ENCODE data around the gene CDHR3. TPM values are rescaled to one million over a fixed set of nuclear protein-coding genes. Genes with fewer than 3 reads are reported as not detected.

The CDHR3 gene
- total and polyA plus RNA-seq, 2 donors (not counting 3 experiments of a cell fraction or from before 2014, with no cell fraction given) = 0.46 to 2.3 TPM

DNA sequence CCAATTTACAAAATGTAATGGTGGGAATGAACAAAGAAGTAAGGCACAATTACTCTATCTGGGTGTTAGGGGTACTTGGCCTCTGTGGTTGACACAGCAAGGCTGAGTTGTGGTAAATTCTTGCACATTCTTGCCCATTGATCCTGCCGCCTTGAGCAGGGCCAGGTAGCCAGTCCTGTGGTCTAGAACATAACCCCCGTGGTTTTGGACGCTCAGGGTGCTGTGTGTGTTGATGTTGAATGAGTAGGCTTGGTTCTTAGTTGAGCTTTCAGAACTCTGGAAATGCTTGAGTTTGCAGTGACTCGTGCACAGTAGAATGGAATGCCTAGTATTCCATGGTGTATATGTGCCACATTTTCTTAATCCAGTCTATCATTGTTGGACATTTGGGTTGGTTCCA is 42.3 kb upstream of the CDHR3 start:
- intact Hi-C loops (cut with micrococcal nuclease) (no loop called here), dilution Hi-C loops (cut with MboI; ENCODE audit: extremely low pct_ligation_motif_present, low sequenced_read_pairs) (no loop called here)
- Histone ChIP-seq H3K4me3 (replicated peaks in 1 of 3; ENCODE audit: insufficient read depth in 1 of 3, low read depth in 1 of 3, low read length in 3 of 3) (no peak overlapping the region), H3K27ac (ENCODE audit: insufficient read depth, low read depth, low read length) (no peak overlapping the region), H3K4me1 (ENCODE audit: control insufficient read depth, extremely low read depth, insufficient read depth, low read length) (no peaks in the 10 kb centered on the region), H3K27me3 (ENCODE audit: control insufficient read depth in 2 of 2, insufficient read depth in 2 of 2, low read length in 2 of 2) (no peaks in the 10 kb centered on the region), H2AFZ (ENCODE audit: low read depth, low read length) (no peak overlapping the region), H3K9me1 (replicated peaks; ENCODE audit: control insufficient read depth, extremely low read depth, insufficient read depth, low read length) (no peaks in the 10 kb centered on the region), H3K4me2 (ENCODE audit: insufficient read depth, low read length) (no peak overlapping the region), H3K79me2 (ENCODE audit: control insufficient read depth, insufficient read depth, low read length) (no peaks in the 10 kb centered on the region), H3K36me3 (ENCODE audit: control insufficient read depth in 2 of 2, extremely low read depth in 1 of 2, insufficient read depth in 2 of 2, low read length in 2 of 2) (no peaks in the 10 kb centered on the region), H3K9ac (replicated peaks; ENCODE audit: extremely low read depth, insufficient read depth, low read length) (no peak overlapping the region), H3K9me3 (replicated peaks; ENCODE audit: control insufficient read depth, insufficient read depth, low read length) (no peaks in the 10 kb centered on the region), H4K20me1 (replicated peaks; ENCODE audit: control insufficient read depth, extremely low read depth, insufficient read depth, low read length) (no peaks in the 10 kb centered on the region)
- FAIRE-seq (no peak), DNase-seq (ENCODE audit: low read depth, low spot score) (no peak)
- POLR2A ChIA-PET = no interaction called here
- no TSS peak for BruUV-seq (replicated peaks)
- no peak for TF ChIP-seq MAX (IDR thresholded peaks at IDR 0.05; ENCODE audit: insufficient read depth, insufficient read length)
- TF ChIP-seq EZH2 (IDR thresholded peaks at IDR 0.05; ENCODE audit: borderline replicate concordance, low read depth, low read length, severe bottlenecking) = no peak
- TF ChIP-seq GATA2 (IDR thresholded peaks at IDR 0.05; ENCODE audit: insufficient read depth, insufficient read length, low read depth, low read length) = no peak
- no peak for TF ChIP-seq JUN (IDR thresholded peaks at IDR 0.05; ENCODE audit: borderline replicate concordance, insufficient read depth, insufficient read length, low read depth)
- TF ChIP-seq POLR2AphosphoS5 (IDR thresholded peaks at IDR 0.05; ENCODE audit: insufficient read depth, low read depth, low read length) = no peak
- TF ChIP-seq POLR2A (IDR thresholded peaks at IDR 0.05; ENCODE audit: low read depth, low read length) = no peak
- TF ChIP-seq FOS (IDR thresholded peaks at IDR 0.05; ENCODE audit: borderline replicate concordance, insufficient read depth, low read length) = no peak
- TF ChIP-seq, protein P1, sequence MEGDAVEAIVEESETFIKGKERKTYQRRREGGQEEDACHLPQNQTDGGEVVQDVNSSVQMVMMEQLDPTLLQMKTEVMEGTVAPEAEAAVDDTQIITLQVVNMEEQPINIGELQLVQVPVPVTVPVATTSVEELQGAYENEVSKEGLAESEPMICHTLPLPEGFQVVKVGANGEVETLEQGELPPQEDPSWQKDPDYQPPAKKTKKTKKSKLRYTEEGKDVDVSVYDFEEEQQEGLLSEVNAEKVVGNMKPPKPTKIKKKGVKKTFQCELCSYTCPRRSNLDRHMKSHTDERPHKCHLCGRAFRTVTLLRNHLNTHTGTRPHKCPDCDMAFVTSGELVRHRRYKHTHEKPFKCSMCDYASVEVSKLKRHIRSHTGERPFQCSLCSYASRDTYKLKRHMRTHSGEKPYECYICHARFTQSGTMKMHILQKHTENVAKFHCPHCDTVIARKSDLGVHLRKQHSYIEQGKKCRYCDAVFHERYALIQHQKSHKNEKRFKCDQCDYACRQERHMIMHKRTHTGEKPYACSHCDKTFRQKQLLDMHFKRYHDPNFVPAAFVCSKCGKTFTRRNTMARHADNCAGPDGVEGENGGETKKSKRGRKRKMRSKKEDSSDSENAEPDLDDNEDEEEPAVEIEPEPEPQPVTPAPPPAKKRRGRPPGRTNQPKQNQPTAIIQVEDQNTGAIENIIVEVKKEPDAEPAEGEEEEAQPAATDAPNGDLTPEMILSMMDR (IDR thresholded peaks at IDR 0.05; ENCODE audit: extremely low read depth in 1 of 2, insufficient read depth in 1 of 2, low read depth in 1 of 2, low read length in 2 of 2) = no peak
- TF ChIP-seq MYC (IDR thresholded peaks at IDR 0.05; ENCODE audit: low read depth, low read length) = no peak
- CTCF ChIA-PET = no interaction called here

Data from endothelial cell of umbilical vein (primary cell).